B cell (primary cell): Measurements from ENCODE around the gene GREM1.

ENCODE experiments used
- EZH2 ChIP-seq: IDR thresholded peaks from 2 replicates; pipeline ENCODE4 v1.6.1; 2012; ENCODE audit warnings: borderline replicate concordance, low read depth, mild to moderate bottlenecking, moderate library complexity, low read length; ENCODE audit not compliant: insufficient read depth, poor library complexity, severe bottlenecking
- TF ChIP-seq, protein P1 (sequence below): fragments of 200-600 bp; IDR thresholded peaks from one replicate; pipeline ENCODE4 v1.8.0; 2022; ENCODE audit warnings: antibody characterized with exemption, mild to moderate bottlenecking

DNA sequence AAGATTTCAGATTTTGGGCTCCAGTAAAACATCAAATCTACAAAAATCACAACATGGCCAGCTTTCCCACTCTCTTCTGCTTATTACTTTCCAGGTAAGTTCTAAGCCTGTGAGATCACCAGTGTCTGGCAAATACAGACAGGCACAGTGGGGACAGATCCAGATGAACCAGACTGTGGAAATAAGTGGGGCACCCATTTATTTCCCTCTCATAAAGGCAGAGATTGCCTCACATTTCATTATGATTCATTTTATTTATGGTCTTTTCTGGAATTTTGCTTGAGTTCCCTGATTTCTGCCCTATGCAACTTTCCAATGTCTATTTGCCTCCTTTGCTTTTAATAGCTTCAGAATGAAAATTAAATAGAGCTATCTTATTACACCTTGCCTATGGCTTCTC is 66.8 kb downstream of the GREM1 start:
- no peak for TF ChIP-seq EZH2
- TF ChIP-seq, protein P1, sequence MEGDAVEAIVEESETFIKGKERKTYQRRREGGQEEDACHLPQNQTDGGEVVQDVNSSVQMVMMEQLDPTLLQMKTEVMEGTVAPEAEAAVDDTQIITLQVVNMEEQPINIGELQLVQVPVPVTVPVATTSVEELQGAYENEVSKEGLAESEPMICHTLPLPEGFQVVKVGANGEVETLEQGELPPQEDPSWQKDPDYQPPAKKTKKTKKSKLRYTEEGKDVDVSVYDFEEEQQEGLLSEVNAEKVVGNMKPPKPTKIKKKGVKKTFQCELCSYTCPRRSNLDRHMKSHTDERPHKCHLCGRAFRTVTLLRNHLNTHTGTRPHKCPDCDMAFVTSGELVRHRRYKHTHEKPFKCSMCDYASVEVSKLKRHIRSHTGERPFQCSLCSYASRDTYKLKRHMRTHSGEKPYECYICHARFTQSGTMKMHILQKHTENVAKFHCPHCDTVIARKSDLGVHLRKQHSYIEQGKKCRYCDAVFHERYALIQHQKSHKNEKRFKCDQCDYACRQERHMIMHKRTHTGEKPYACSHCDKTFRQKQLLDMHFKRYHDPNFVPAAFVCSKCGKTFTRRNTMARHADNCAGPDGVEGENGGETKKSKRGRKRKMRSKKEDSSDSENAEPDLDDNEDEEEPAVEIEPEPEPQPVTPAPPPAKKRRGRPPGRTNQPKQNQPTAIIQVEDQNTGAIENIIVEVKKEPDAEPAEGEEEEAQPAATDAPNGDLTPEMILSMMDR = no peak
